Measurements from ENCODE around the gene CCL13. TPM values are rescaled to one million over a fixed set of nuclear protein-coding genes. Genes with fewer than 3 reads are reported as not detected.

CCL13 gene
- total RNA-seq, 6 donors from 2014 or later, result 0.76 to 16.7 (median 1.9) TPM; not detected in 1

GRCh38 chr17:34361478-34362061, 5.3 kb downstream of the CCL13 start:
- Histone ChIP-seq H3K4me3 (no peak overlapping the region), H3K27me3 (no peaks in the 10 kb centered on the region), H3K9me3 (no peaks in the 10 kb centered on the region), H3K4me1 (peaks cover 0 to 5% (median 3%) of the 10 kb centered on the region in 4 donors), H3K27ac (no peak overlapping the region), H3K36me3 (no peaks in the 10 kb centered on the region)
- TF ChIP-seq EP300 (IDR thresholded peaks at IDR 0.05) (no peak), POLR2A (IDR thresholded peaks at IDR 0.05) (no peak), POLR2AphosphoS5 (IDR thresholded peaks at IDR 0.05) (peak in 1 of 2 donors; percentile 51), CTCF (IDR thresholded peaks at IDR 0.05) (peak; percentile 95 to 98 (median 97))
- whole genome bisulfite sequencing, 2 donors, result 26 to 34% methylated on average over 5 to 8 of the region's 8 CpGs
- peak; percentile 88 to 93 for ATAC-seq (ENCODE audit: low FRiP score in 2 of 2)
- peak; percentile 80 to 89 for DNase-seq

GRCh38 chr17:34363183-34363661, 6.9 kb downstream of the CCL13 start, which contains the start of gene CCL1:
CCL1 (minus strand) TSS chr17:34363233; CDS start chr17:34363161, 72 bp downstream.
- TF ChIP-seq POLR2AphosphoS5 (IDR thresholded peaks at IDR 0.05) (no peak), CTCF (IDR thresholded peaks at IDR 0.05) (no peak)
- H3K27ac ChIP-seq, result no peak within 1 kb of the TSS
- no peaks in the 10 kb centered on the region for H3K9me3 ChIP-seq
- H3K36me3 ChIP-seq, result no peaks in the 10 kb centered on the region
- WGBS, 2 donors, result 24 to 31% methylated on average over 5 of the region's 5 CpGs
- no peaks in the 10 kb centered on the region for H3K27me3 ChIP-seq
- no peak within 1 kb of the TSS for H3K4me3 ChIP-seq
- H3K4me1 ChIP-seq, result peaks cover 0 to 6% (median 5%) of the 10 kb centered on the region in 4 donors
- DNase-seq (no peak), ATAC-seq (ENCODE audit: low FRiP score in 2 of 2) (no peak)

- Histone ChIP-seq H3K4me1 (peaks cover 4 to 21% (median 12%) of the 10 kb centered on the region in 4 donors), H3K27ac (no peak overlapping the region), H3K27me3 (no peaks in the 10 kb centered on the region), H3K9me3 (no peaks in the 10 kb centered on the region), H3K36me3 (no peaks in the 10 kb centered on the region), H3K4me3 (no peak overlapping the region)
- TF ChIP-seq POLR2AphosphoS5 (IDR thresholded peaks at IDR 0.05), result no peak
- no peak for TF ChIP-seq POLR2A (IDR thresholded peaks at IDR 0.05)
- no peak for TF ChIP-seq CTCF (IDR thresholded peaks at IDR 0.05)
- TF ChIP-seq EP300 (IDR thresholded peaks at IDR 0.05), result no peak
- ATAC-seq (ENCODE audit: low FRiP score in 2 of 2) (no peak), DNase-seq (no peak)
- WGBS, 2 donors, result 78 to 84% methylated on average over 2 of the region's 2 CpGs
These were observed 8.5 kb downstream of the CCL13 start for GRCh38 chr17:34364751-34365150.

- TF ChIP-seq CTCF (IDR thresholded peaks at IDR 0.05) (no peak), EP300 (IDR thresholded peaks at IDR 0.05) (no peak), POLR2A (IDR thresholded peaks at IDR 0.05) (no peak), POLR2AphosphoS5 (IDR thresholded peaks at IDR 0.05) (no peak)
- H3K4me1 ChIP-seq, result peaks cover 4 to 21% (median 12%) of the 10 kb centered on the region in 4 donors
- DNase-seq, result no peak
- H3K27me3 ChIP-seq, result no peaks in the 10 kb centered on the region
- H3K9me3 ChIP-seq, result no peaks in the 10 kb centered on the region
- ATAC-seq (ENCODE audit: low FRiP score in 2 of 2), result no peak
- no peak overlapping the region for H3K27ac ChIP-seq
- H3K36me3 ChIP-seq, result no peaks in the 10 kb centered on the region
- H3K4me3 ChIP-seq, result no peak overlapping the region
- WGBS, 2 donors, result 64 to 67% methylated on average over 2 of the region's 2 CpGs
These were observed 9.1 kb downstream of the CCL13 start for GRCh38 chr17:34365340-34365739.

- H3K27ac ChIP-seq, result no peak overlapping the region
- H3K4me1 ChIP-seq, result peaks cover 4 to 21% (median 11%) of the 10 kb centered on the region in 4 donors
- no peaks in the 10 kb centered on the region for H3K9me3 ChIP-seq
- DNase-seq (no peak), ATAC-seq (ENCODE audit: low FRiP score in 2 of 2) (no peak)
- no peaks in the 10 kb centered on the region for H3K27me3 ChIP-seq
- no peak for TF ChIP-seq EP300 (IDR thresholded peaks at IDR 0.05)
- no peak for TF ChIP-seq POLR2A (IDR thresholded peaks at IDR 0.05)
- no peak for TF ChIP-seq CTCF (IDR thresholded peaks at IDR 0.05)
- no peak for TF ChIP-seq POLR2AphosphoS5 (IDR thresholded peaks at IDR 0.05)
- WGBS, 2 donors, result 11 to 22% methylated on average over 1 of the region's 1 CpG
- H3K4me3 ChIP-seq, result no peak overlapping the region
- no peaks in the 10 kb centered on the region for H3K36me3 ChIP-seq
These were observed 9.7 kb downstream of the CCL13 start for GRCh38 chr17:34366010-34366409.
